Measurements from ENCODE around the gene CRYBG2. TPM values are rescaled to one million over a fixed set of nuclear protein-coding genes. Genes with fewer than 3 reads are reported as not detected.

CRYBG2 gene
- total and polyA plus RNA-seq, 2 of the 13 experiments (the other 11 are each of a cell fraction or from before 2014, with no cell fraction given) = 1.3 to 2.9 TPM

DNA sequence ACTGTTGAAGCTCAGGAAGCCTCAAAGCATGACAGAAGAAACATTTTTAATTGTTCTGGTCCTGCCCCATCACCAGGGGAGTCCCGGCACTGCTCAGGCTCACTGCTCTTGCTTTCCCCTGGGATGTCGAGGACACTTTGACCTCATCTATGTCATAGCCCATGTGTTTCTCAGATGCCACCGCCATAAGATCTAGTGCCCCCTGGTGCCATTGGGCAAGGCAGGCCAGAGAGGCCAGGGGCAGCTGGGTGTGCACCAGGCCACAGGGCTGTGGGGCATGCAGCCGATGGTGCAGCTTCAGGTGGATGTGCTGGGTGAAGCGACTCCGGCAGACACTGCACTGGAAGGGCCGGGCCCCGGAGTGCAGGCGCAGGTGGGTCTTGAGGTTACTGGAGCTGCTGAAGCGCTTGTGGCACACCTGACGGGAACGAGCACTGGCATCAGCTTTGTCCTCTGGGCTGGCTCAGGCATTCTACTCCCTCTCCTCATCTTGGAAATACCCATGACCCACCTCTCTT lies 7.7 kb upstream of the CRYBG2 start:
- no peaks in the 10 kb centered on the region for H3K27me3 ChIP-seq (ENCODE audit: control insufficient read depth in 1 of 2, insufficient read depth in 2 of 2, low read length in 2 of 2)
- H3K9me3 ChIP-seq (ENCODE audit: low read length) = no peaks in the 10 kb centered on the region
- intact Hi-C loops (cut with micrococcal nuclease; ENCODE audit: unreplicated experiment) (loop anchor here (2.0 kb wide), 1 partner anchor 41 kb away; no protein-coding TSS in a partner anchor), in situ Hi-C loops (cut with HindIII; ENCODE audit: extremely low pct_ligation_motif_present, low pct_unique_long_range_greater_than_20kb) (loop anchor here (5.0 kb wide), 2 partner anchors 39 to 74 kb away; no protein-coding TSS in a partner anchor)
- no peak for ATAC-seq
- FAIRE-seq = no peak
- no peak overlapping the region for H2AFZ ChIP-seq (ENCODE audit: low read length)
- no peaks in the 10 kb centered on the region for H3K79me2 ChIP-seq (ENCODE audit: insufficient read depth, low read length)
- no peaks in the 10 kb centered on the region for H4K20me1 ChIP-seq (ENCODE audit: insufficient read depth, low read length)
- H3K36me3 ChIP-seq (replicated peaks in 1 of 2; ENCODE audit: control insufficient read depth in 1 of 2, insufficient read depth in 2 of 2, low read length in 2 of 2) = no peaks in the 10 kb centered on the region
- no peak overlapping the region for H3K27ac ChIP-seq (ENCODE audit: extremely low read length, insufficient read depth, low read length)
- no peak overlapping the region for H3K4me3 ChIP-seq (replicated peaks in 1 of 3; ENCODE audit: insufficient read depth in 1 of 3, low read depth in 2 of 3, low read length in 3 of 3)
- H3K4me1 ChIP-seq (ENCODE audit: insufficient read depth, low read length) = peaks cover 78% of the 10 kb centered on the region
- ChIA-PET POLR2A (interaction anchor here (1.9 kb wide), 1 partner anchor 11 kb away, joined by 13 read pairs; no protein-coding TSS in a partner anchor), CTCF (ENCODE audit: low intra/inter-chr PET ratio, low total read pairs) (interaction anchor here (3.0 to 4.0 kb wide), 2 partner anchors 40 to 76 kb away, joined by 26 to 51 read pairs; no protein-coding TSS in a partner anchor)
- WGBS (ENCODE audit: low lambda C conversion rate) = 84% methylated on average over 12 of the region's 12 CpGs
- BruUV-seq (replicated peaks) = no TSS peak
- H3K9ac ChIP-seq (ENCODE audit: insufficient read depth, low read depth, low read length) = no peak overlapping the region
- H3K4me2 ChIP-seq (ENCODE audit: low read depth, low read length) = no peak overlapping the region
- no peak for TF ChIP-seq ATRX (CRISPR knock-in tag; IDR thresholded peaks at IDR 0.05; ENCODE audit: borderline replicate concordance)
- TF ChIP-seq RAD21 (CRISPR knock-in tag; IDR thresholded peaks at IDR 0.05) = no peak
- no peak for TF ChIP-seq SAFB2 (CRISPR knock-in tag; IDR thresholded peaks at IDR 0.05; ENCODE audit: borderline replicate concordance, low read depth)
- no peak for TF ChIP-seq ATF7-NPFF (CRISPR knock-in tag; IDR thresholded peaks at IDR 0.05; ENCODE audit: low read depth)
- TF ChIP-seq HNRNPL (IDR thresholded peaks at IDR 0.05; ENCODE audit: low read depth, low read length) = peak; percentile 59; the same call in 1 of the 2 replicates
- TF ChIP-seq, protein P1, sequence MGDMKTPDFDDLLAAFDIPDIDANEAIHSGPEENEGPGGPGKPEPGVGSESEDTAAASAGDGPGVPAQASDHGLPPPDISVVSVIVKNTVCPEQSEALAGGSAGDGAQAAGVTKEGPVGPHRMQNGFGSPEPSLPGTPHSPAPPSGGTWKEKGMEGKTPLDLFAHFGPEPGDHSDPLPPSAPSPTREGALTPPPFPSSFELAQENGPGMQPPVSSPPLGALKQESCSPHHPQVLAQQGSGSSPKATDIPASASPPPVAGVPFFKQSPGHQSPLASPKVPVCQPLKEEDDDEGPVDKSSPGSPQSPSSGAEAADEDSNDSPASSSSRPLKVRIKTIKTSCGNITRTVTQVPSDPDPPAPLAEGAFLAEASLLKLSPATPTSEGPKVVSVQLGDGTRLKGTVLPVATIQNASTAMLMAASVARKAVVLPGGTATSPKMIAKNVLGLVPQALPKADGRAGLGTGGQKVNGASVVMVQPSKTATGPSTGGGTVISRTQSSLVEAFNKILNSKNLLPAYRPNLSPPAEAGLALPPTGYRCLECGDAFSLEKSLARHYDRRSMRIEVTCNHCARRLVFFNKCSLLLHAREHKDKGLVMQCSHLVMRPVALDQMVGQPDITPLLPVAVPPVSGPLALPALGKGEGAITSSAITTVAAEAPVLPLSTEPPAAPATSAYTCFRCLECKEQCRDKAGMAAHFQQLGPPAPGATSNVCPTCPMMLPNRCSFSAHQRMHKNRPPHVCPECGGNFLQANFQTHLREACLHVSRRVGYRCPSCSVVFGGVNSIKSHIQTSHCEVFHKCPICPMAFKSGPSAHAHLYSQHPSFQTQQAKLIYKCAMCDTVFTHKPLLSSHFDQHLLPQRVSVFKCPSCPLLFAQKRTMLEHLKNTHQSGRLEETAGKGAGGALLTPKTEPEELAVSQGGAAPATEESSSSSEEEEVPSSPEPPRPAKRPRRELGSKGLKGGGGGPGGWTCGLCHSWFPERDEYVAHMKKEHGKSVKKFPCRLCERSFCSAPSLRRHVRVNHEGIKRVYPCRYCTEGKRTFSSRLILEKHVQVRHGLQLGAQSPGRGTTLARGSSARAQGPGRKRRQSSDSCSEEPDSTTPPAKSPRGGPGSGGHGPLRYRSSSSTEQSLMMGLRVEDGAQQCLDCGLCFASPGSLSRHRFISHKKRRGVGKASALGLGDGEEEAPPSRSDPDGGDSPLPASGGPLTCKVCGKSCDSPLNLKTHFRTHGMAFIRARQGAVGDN (CRISPR knock-in tag; IDR thresholded peaks at IDR 0.05) = peak; percentile 36; the same call in 1 of the 2 replicates
- TF ChIP-seq, protein P2, sequence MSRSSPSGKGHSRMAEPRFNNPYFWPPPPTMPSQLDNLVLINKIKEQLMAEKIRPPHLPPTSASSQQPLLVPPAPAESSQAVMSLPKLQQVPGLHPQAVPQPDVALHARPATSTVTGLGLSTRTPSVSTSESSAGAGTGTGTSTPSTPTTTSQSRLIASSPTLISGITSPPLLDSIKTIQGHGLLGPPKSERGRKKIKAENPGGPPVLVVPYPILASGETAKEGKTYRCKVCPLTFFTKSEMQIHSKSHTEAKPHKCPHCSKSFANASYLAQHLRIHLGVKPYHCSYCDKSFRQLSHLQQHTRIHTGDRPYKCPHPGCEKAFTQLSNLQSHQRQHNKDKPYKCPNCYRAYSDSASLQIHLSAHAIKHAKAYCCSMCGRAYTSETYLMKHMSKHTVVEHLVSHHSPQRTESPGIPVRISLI (CRISPR knock-in tag; IDR thresholded peaks at IDR 0.05; ENCODE audit: borderline replicate concordance) = no peak
- DNase-seq (ENCODE audit: low spot score) = no peak
